ENCODE data around the gene KRT20.

The KRT20 gene

DNA sequence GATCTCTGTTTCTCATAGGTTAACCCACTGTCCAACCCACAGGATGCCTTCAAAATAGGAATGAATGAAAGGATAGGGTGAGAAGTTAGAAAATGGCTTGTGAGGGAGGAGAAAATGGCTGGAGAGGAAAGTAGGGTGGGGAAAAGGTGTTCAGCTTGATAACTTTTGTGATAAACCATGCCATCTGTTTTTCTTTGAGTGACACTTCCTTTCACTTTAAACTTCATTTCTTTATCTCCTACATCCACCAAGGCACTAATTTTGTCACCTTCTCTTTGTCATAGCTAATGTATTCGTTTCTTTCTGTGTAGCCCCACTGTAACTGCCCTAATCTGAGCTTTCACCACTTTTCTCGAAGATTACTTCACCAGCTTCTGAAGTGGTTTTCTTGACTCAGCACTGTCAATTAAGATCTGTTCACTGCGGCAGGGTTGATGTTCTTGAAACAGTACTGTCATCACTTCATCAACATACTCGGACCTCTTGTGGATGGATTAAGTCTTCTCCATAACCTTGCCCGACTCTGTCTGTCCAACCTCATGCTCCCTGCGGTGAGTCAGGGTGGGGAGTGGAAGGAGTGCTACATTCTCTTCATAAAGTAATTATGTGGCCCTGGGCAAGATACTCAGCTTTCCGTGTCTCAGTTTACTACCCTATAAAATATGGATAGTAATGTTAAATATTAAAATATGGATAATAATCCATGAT lies 57.1 kb downstream of the KRT20 start:
- peak; percentile 43 to 63 for DNase-seq
- TF ChIP-seq GATA1 (IDR thresholded peaks at IDR 0.05; ENCODE audit: low read depth, low read length) (no peak), POLR2A (IDR thresholded peaks at IDR 0.05; ENCODE audit: low read length) (no peak)

Measured in erythroblast (primary cell).